Neural cell (in vitro differentiated cells): ENCODE data around the gene UBXN1. TPM values are rescaled to one million over a fixed set of nuclear protein-coding genes. Genes with fewer than 3 reads are reported as not detected.

ENCODE experiments used
- H2AFZ ChIP-seq: fragments of 200-600, 300-800 bp; sonication (generic), shearing (Covaris generic); 2 replicates; pipeline ENCODE4 v1.6.0; 2014; ENCODE audit warnings: low read depth, mild to moderate bottlenecking, antibody characterized with exemption, low read length, moderate library complexity
- H3F3A ChIP-seq: fragments of 200-600 bp; shearing (Covaris generic); 2 replicates; pipeline ENCODE4 v1.6.1; 2016; ENCODE audit warnings: mild to moderate bottlenecking, moderate library complexity, mixed read lengths, antibody characterized with exemption, low read length; ENCODE audit not compliant: insufficient read depth, poor library complexity, severe bottlenecking
- H3K27ac ChIP-seq: fragments of 200-600, 300-800 bp; sonication (generic), shearing (Covaris generic); 2 replicates; pipeline ENCODE4 v1.5.1; 2014; ENCODE audit warnings: mild to moderate bottlenecking, low read length, moderate library complexity
- H3K27me3 ChIP-seq: fragments of 300-800, 200-600 bp; sonication (generic), shearing (Covaris generic); 2 replicates; pipeline ENCODE4 v1.6.0; 2014; ENCODE audit warnings: mild to moderate bottlenecking, low read depth, low read length, moderate library complexity; ENCODE audit not compliant: insufficient read depth
- H3K36me3 ChIP-seq: fragments of 300-800, 200-600 bp; sonication (generic), shearing (Covaris generic); 2 replicates; pipeline ENCODE4 v1.5.1; 2014; ENCODE audit warnings: mild to moderate bottlenecking, antibody characterized with exemption, low read length, moderate library complexity; ENCODE audit not compliant: insufficient read depth
- H3K4me2 ChIP-seq: fragments of 300-800, 200-600 bp; sonication (generic), shearing (Covaris generic); 2 replicates; pipeline ENCODE4 v1.6.0; 2014; ENCODE audit warnings: mild to moderate bottlenecking, low read length
- H3K4me3 ChIP-seq: fragments of 300-800, 200-600 bp; sonication (generic), shearing (Covaris generic); 2 replicates; pipeline ENCODE4 v1.5.1; 2014; ENCODE audit warnings: mild to moderate bottlenecking, low read length, moderate library complexity
- H3K79me2 ChIP-seq: fragments of 200-600 bp; shearing (Covaris generic); replicated peaks from 2 replicates; pipeline ENCODE4 v1.6.0; 2014; ENCODE audit warnings: mild to moderate bottlenecking, low read length, moderate library complexity; ENCODE audit not compliant: insufficient read depth
- H3K9ac ChIP-seq: fragments of 300-800, 200-600 bp; sonication (generic), shearing (Covaris generic); 2 replicates; pipeline ENCODE4 v1.6.1; 2016; ENCODE audit warnings: mild to moderate bottlenecking, low read length, mixed read lengths
- H3K9me2 ChIP-seq: fragments of 200-600 bp; shearing (Covaris generic); 2 replicates; pipeline ENCODE4 v1.6.1; 2016; ENCODE audit warnings: mild to moderate bottlenecking, low read length, mixed read lengths; ENCODE audit not compliant: insufficient read depth
- H3K9me3 ChIP-seq: fragments of 200-600, 300-800 bp; sonication (generic), shearing (Covaris generic); 2 replicates; pipeline ENCODE4 v1.6.1; 2016; ENCODE audit warnings: mild to moderate bottlenecking, mixed run types, low read length, moderate library complexity, mixed read lengths
- H4K20me1 ChIP-seq: fragments of 200-600 bp; shearing (Covaris generic); 2 replicates; pipeline ENCODE4 v1.6.1; 2016; ENCODE audit warnings: mild to moderate bottlenecking, mixed run types; ENCODE audit not compliant: insufficient read depth
- CTCF ChIP-seq: fragments of 450-650 bp; IDR thresholded peaks from 2 replicates; pipeline ENCODE4 v1.5.1; 2014; ENCODE audit warnings: antibody characterized with exemption, mild to moderate bottlenecking, moderate library complexity; ENCODE audit not compliant: poor library complexity, severe bottlenecking
- EP300 ChIP-seq: fragments of 450-650 bp; conservative IDR thresholded peaks from 2 replicates; pipeline ENCODE4 v1.6.1; 2014; ENCODE audit warnings: antibody characterized with exemption, mild to moderate bottlenecking, moderate library complexity; ENCODE audit not compliant: poor library complexity, severe bottlenecking
- EZH2 ChIP-seq: fragments of 200-600, 300-800 bp; shearing (Covaris generic), sonication (generic); IDR thresholded peaks from 2 replicates; pipeline ENCODE4 v1.6.1; 2014; ENCODE audit warnings: antibody characterized with exemption, low read length, borderline replicate concordance, mild to moderate bottlenecking; ENCODE audit not compliant: insufficient read depth, poor library complexity, severe bottlenecking
- MXI1 ChIP-seq: fragments of 450-650 bp; conservative IDR thresholded peaks from 2 replicates; pipeline ENCODE4 v1.6.1; 2014; ENCODE audit warnings: antibody characterized with exemption, mild to moderate bottlenecking; ENCODE audit not compliant: poor library complexity, severe bottlenecking
- POLR2AphosphoS5 ChIP-seq: IDR thresholded peaks from 2 replicates; pipeline ENCODE4 v1.6.1; 2012
- RAD21 ChIP-seq: fragments of 450-650 bp; conservative IDR thresholded peaks from 2 replicates; pipeline ENCODE4 v1.6.1; 2014; ENCODE audit warnings: antibody characterized with exemption, mild to moderate bottlenecking, moderate library complexity
- REST ChIP-seq: IDR thresholded peaks from 2 replicates; pipeline ENCODE4 v1.6.1; 2012; ENCODE audit warnings: borderline replicate concordance
- SMC3 ChIP-seq: fragments of 450-650 bp; conservative IDR thresholded peaks from 2 replicates; pipeline ENCODE4 v1.6.1; 2014; ENCODE audit warnings: antibody characterized with exemption, mild to moderate bottlenecking, moderate library complexity; ENCODE audit not compliant: poor library complexity
- TAF1 ChIP-seq: IDR thresholded peaks from 2 replicates; pipeline ENCODE4 v1.6.1; 2012; ENCODE audit warnings: low read depth
- polyA plus RNA-seq: library from polyadenylated mRNA; depleted of rRNA; stranded (reverse); fragments of >200 nt; gene quantifications from 2 replicates; pipeline ENCODE4 v1.2.3, GENCODE V29; 2014

The UBXN1 gene
- polyA plus RNA-seq, 1 donor from 2014 or later: 209 TPM

- Histone ChIP-seq H3K36me3 (no peaks in the 10 kb centered on the region), H3K9ac (no peak overlapping the region), H3K4me2 (no peak overlapping the region), H2AFZ (no peak overlapping the region), H3K9me3 (no peaks in the 10 kb centered on the region), H3K27me3 (no peaks in the 10 kb centered on the region), H3K4me3 (no peak overlapping the region), H3K9me2 (no peaks in the 10 kb centered on the region), H3K79me2 (peaks cover 10% of the 10 kb centered on the region), H3F3A (no peaks in the 10 kb centered on the region), H3K27ac (no peak overlapping the region), H4K20me1 (no peaks in the 10 kb centered on the region)
- TF ChIP-seq MXI1 (no peak), REST (no peak), RAD21 (no peak), TAF1 (no peak), SMC3 (no peak), EZH2 (no peak), EP300 (no peak), POLR2AphosphoS5 (no peak), CTCF (no peak)
Observed at GRCh38 chr11:62667460-62667859, 11.4 kb downstream of the UBXN1 start.

GRCh38 chr11:62666259-62666926 is 12.5 kb downstream of the UBXN1 start:
- H2AFZ ChIP-seq: no peak overlapping the region
- no peaks in the 10 kb centered on the region for H4K20me1 ChIP-seq
- peak overlapping the region; percentile 78 for H3K4me2 ChIP-seq
- H3F3A ChIP-seq: no peaks in the 10 kb centered on the region
- peak overlapping the region; percentile 96 for H3K9ac ChIP-seq
- H3K9me3 ChIP-seq: no peaks in the 10 kb centered on the region
- no peaks in the 10 kb centered on the region for H3K27me3 ChIP-seq
- no peaks in the 10 kb centered on the region for H3K36me3 ChIP-seq
- peak overlapping the region; percentile 95 for H3K4me3 ChIP-seq
- TF ChIP-seq RAD21 (no peak), TAF1 (no peak), POLR2AphosphoS5 (no peak), SMC3 (no peak), CTCF (no peak), REST (no peak), MXI1 (no peak), EZH2 (no peak), EP300 (no peak)
- peak overlapping the region; percentile 95 for H3K27ac ChIP-seq
- peaks cover 10% of the 10 kb centered on the region for H3K79me2 ChIP-seq
- H3K9me2 ChIP-seq: no peaks in the 10 kb centered on the region
